Measurements from ENCODE around the gene DLGAP4.

DNA sequence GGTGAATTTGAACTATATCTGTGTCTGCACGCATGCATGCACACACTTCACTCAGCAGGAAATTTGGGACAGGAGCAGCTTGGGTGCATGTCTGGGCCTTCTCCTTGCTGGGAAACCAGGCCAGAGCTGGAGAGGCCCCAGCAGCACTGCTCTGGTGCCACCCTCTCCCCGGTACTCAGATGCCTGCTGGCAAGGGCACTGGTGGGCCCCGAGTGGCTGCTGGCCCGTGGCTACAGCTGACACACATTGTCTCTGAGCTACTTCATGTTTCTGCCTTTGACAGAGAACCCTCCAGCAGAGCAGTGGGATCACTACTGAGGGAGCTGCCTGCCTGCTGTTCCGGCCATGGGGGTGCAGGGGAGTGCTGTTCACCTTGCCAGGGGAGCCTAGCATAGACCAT lies 37.5 kb downstream of the DLGAP4 start:
- TF ChIP-seq CTCF (IDR thresholded peaks at IDR 0.05), result no peak
- no peak for TF ChIP-seq POLR2A (IDR thresholded peaks at IDR 0.05)
